HCT116 (cell line): Measurements from ENCODE around the gene TP53RK. TPM values are rescaled to one million over a fixed set of nuclear protein-coding genes. Genes with fewer than 3 reads are reported as not detected.

Source experiments
- ATAC-seq: fragments of 200-7000 bp; cut with Tn5 transposase; 2 replicates; pipeline ENCODE4 v1.9.1; 2020; ENCODE audit warnings: mild to moderate bottlenecking, moderate library complexity
- BruUV-seq: library from RNA; stranded (reverse); fragments of 400-500 nt; replicated peaks from 2 replicates; lab custom pipeline; 2021; lab: Mats Ljungman, UMichigan
- CTCF ChIA-PET: fragments of 300-600 bp; sonication (Branson Sonifier 250); formaldehyde crosslinking; loops from one replicate; lab custom pipeline; 2021; ENCODE audit warnings: antibody characterized with exemption; lab: Charles Lee
- POLR2A ChIA-PET: fragments of 300-600, 350-600 bp; sonication (Branson Sonifier 250); formaldehyde crosslinking; loops from one replicate; lab custom pipeline; 2021; ENCODE audit warnings: antibody characterized with exemption; lab: Charles Lee
- RAD21 ChIA-PET, 2 experiments: fragments of 300-600 bp; sonication (Branson Sonifier 250); formaldehyde crosslinking; loops; one replicate each; lab custom pipeline; 2023; ENCODE audit warnings: low total read pairs in 2 of 2; ENCODE audit not compliant: uncharacterized antibody in 2 of 2, unreplicated experiment in 2 of 2, low non-redundant PET in 1 of 2; lab: Charles Lee
- DNase-seq: peaks from one replicate; pipeline ENCODE4 v3.0.0-alpha.2; 2010; ENCODE audit warnings: low read depth, low spot score
- H2AFZ ChIP-seq: fragments of 200-600 bp; shearing (Covaris generic), sonication (generic); 2 replicates; pipeline ENCODE4 v1.6.1; 2017; ENCODE audit warnings: low read depth, mixed run types, mixed read lengths, antibody characterized with exemption, low read length; ENCODE audit not compliant: poor library complexity, severe bottlenecking
- H3K27ac ChIP-seq: 2 replicates; pipeline ENCODE4 v1.5.1; 2012; ENCODE audit warnings: low read depth, low read length
- H3K27me3 ChIP-seq: fragments of 200-600 bp; sonication (generic); 2 replicates; pipeline ENCODE4 v1.6.1; 2016; ENCODE audit warnings: mixed run types, low read length, mixed read lengths; ENCODE audit not compliant: insufficient read depth
- H3K36me3 ChIP-seq, 2 experiments: fragments of 200-500 bp in 1 of 2; fragments of 200-600 bp in 1 of 2; sonication (Bioruptor generic) in 1 of 2; sonication (generic) in 1 of 2; 2 replicates each; pipeline versions ENCODE4 v1.5.1 to v1.6.1; 2014 to 2016; ENCODE audit warnings: low read length in 2 of 2, inconsistent platforms in 1 of 2, mixed read lengths in 1 of 2, mixed run types in 1 of 2; ENCODE audit not compliant: insufficient read depth in 2 of 2, control insufficient read depth in 1 of 2
- H3K4me1 ChIP-seq, 2 experiments: fragments of 200-600 bp in 1 of 2; sonication (generic) in 1 of 2; 2 replicates each; pipeline versions ENCODE4 v1.5.1 to v1.6.1; 2012 to 2017; ENCODE audit warnings: low read length in 2 of 2, inconsistent platforms in 1 of 2, mild to moderate bottlenecking in 1 of 2, mixed read lengths in 1 of 2, mixed run types in 1 of 2, moderate library complexity in 1 of 2; ENCODE audit not compliant: insufficient read depth in 2 of 2, control insufficient read depth in 1 of 2
- H3K4me2 ChIP-seq: fragments of 200-600 bp; sonication (generic); 2 replicates; pipeline ENCODE4 v1.6.1; 2017; ENCODE audit warnings: mixed run types, low read length, mixed read lengths
- H3K4me3 ChIP-seq, 2 experiments: fragments of 200-600 bp in 1 of 2; sonication (generic) in 1 of 2; replicated peaks in 1 of 2; 2 replicates each; pipeline ENCODE4 v1.5.1; 2011 to 2016; ENCODE audit warnings: low read length in 2 of 2, control low read depth in 1 of 2, low read depth in 1 of 2, mild to moderate bottlenecking in 1 of 2, mixed read lengths in 1 of 2, mixed run types in 1 of 2
- H3K79me2 ChIP-seq: fragments of 200-600 bp; sonication (generic); 2 replicates; pipeline ENCODE4 v1.6.1; 2017; ENCODE audit warnings: mild to moderate bottlenecking, mixed run types, low read length, moderate library complexity, mixed read lengths; ENCODE audit not compliant: insufficient read depth
- H3K9ac ChIP-seq: fragments of 200-600 bp; sonication (generic); 2 replicates; pipeline ENCODE4 v1.6.1; 2016; ENCODE audit warnings: low read length, mixed read lengths
- H3K9me2 ChIP-seq: fragments of 200-600 bp; sonication (generic), shearing (Covaris generic); 2 replicates; pipeline ENCODE4 v1.6.1; 2017; ENCODE audit warnings: mixed run types, mild to moderate bottlenecking, moderate library complexity; ENCODE audit not compliant: insufficient read depth
- H3K9me3 ChIP-seq, 2 experiments: fragments of 200-500 bp in 1 of 2; fragments of 200-600 bp in 1 of 2; sonication (Bioruptor generic) in 1 of 2; sonication (generic) in 1 of 2; 2 replicates each; pipeline ENCODE4 v1.6.1; 2014 to 2017; ENCODE audit warnings: low read length in 2 of 2, mixed read lengths in 2 of 2, inconsistent platforms in 1 of 2, low read depth in 1 of 2, mild to moderate bottlenecking in 1 of 2, mixed run types in 1 of 2, moderate library complexity in 1 of 2; ENCODE audit not compliant: control insufficient read depth in 1 of 2, insufficient read depth in 1 of 2
- H4K20me1 ChIP-seq: fragments of 200-600 bp; sonication (generic), shearing (Covaris generic); 2 replicates; pipeline ENCODE4 v1.6.1; 2017; ENCODE audit warnings: mixed run types, mild to moderate bottlenecking, moderate library complexity; ENCODE audit not compliant: insufficient read depth
- CBX3 ChIP-seq: IDR thresholded peaks from 2 replicates; pipeline ENCODE4 v1.6.1; 2012; ENCODE audit warnings: low read depth
- EGR1 ChIP-seq: IDR thresholded peaks from 2 replicates; pipeline ENCODE4 v1.6.1; 2012; ENCODE audit warnings: low read depth
- ELF1 ChIP-seq: IDR thresholded peaks from 2 replicates; pipeline ENCODE4 v1.6.1; 2012; ENCODE audit warnings: low read depth, borderline replicate concordance
- EZH2phosphoT487 ChIP-seq: fragments of 200-600 bp; IDR thresholded peaks from 2 replicates; pipeline ENCODE4 v1.6.1; 2018; ENCODE audit warnings: antibody characterized with exemption, borderline replicate concordance
- FOSL1 ChIP-seq: IDR thresholded peaks from 2 replicates; pipeline ENCODE4 v1.6.1; 2012; ENCODE audit warnings: low read depth
- JUND ChIP-seq: IDR thresholded peaks from 2 replicates; pipeline ENCODE4 v1.6.1; 2012
- MAX ChIP-seq: IDR thresholded peaks from 2 replicates; pipeline ENCODE4 v1.6.1; 2012
- POLR2A ChIP-seq: IDR thresholded peaks from 2 replicates; pipeline ENCODE4 v1.7.0; 2011; ENCODE audit warnings: borderline replicate concordance; ENCODE audit not compliant: insufficient read depth, insufficient read length; ENCODE audit errors: extremely low read depth
- POLR2AphosphoS5 ChIP-seq: IDR thresholded peaks from 2 replicates; pipeline ENCODE4 v1.6.1; 2011; ENCODE audit warnings: mild to moderate bottlenecking, low read depth, low read length, moderate library complexity
- RAD21 ChIP-seq: IDR thresholded peaks from 2 replicates; pipeline ENCODE4 v1.6.1; 2012; ENCODE audit warnings: low read depth, mild to moderate bottlenecking
- REST ChIP-seq: IDR thresholded peaks from 2 replicates; pipeline ENCODE4 v1.6.1; 2012; ENCODE audit warnings: low read depth
- SIN3A ChIP-seq: IDR thresholded peaks from 2 replicates; pipeline ENCODE4 v1.6.1; 2012; ENCODE audit warnings: low read depth
- SP1 ChIP-seq: IDR thresholded peaks from 2 replicates; pipeline ENCODE4 v1.6.1; 2012; ENCODE audit warnings: low read depth
- SRF ChIP-seq: IDR thresholded peaks from 2 replicates; pipeline ENCODE4 v1.6.1; 2012; ENCODE audit warnings: low read depth
- TCF7L2 ChIP-seq: IDR thresholded peaks from 2 replicates; pipeline ENCODE4 v1.7.0; 2011; ENCODE audit warnings: borderline replicate concordance, inconsistent platforms; ENCODE audit not compliant: insufficient read depth, insufficient read length; ENCODE audit errors: extremely low read depth
- YY1 ChIP-seq: IDR thresholded peaks from 2 replicates; pipeline ENCODE4 v1.6.1; 2011; ENCODE audit warnings: low read length, low read depth, moderate library complexity, mild to moderate bottlenecking; ENCODE audit not compliant: insufficient replicate concordance; ENCODE audit errors: extremely low read depth
- ZBTB33 ChIP-seq: IDR thresholded peaks from 2 replicates; pipeline ENCODE4 v1.6.1; 2011; ENCODE audit warnings: mild to moderate bottlenecking, low read length, moderate library complexity; ENCODE audit not compliant: insufficient replicate concordance; ENCODE audit errors: extremely low read depth
- ZFX ChIP-seq: fragments of 450-650 bp; IDR thresholded peaks from 2 replicates; pipeline ENCODE4 v1.6.1; 2017
- intact Hi-C: fragments of 100-400 bp; cut with micrococcal nuclease; formaldehyde crosslinking; loops from 2 replicates; pipeline ENCODE4 v1.10.0; 2022
- total RNA-seq: library from RNA; stranded (reverse); gene quantifications from one replicate; pipeline ENCODE4 v1.2.1, GENCODE V29; 2021; ENCODE audit not compliant: unreplicated experiment

The TP53RK gene
- total RNA-seq, 1 experiment from 2014 or later, result 9.2 TPM

GRCh38 chr20:46657618-46658017 lies 31.6 kb downstream of the TP53RK start:
- POLR2A ChIA-PET, result no interaction called here
- Histone ChIP-seq H3K4me2 (no peak overlapping the region), H3K79me2 (no peaks in the 10 kb centered on the region), H4K20me1 (no peaks in the 10 kb centered on the region), H3K27ac (no peak overlapping the region)
- no TSS peak for BruUV-seq
- intact Hi-C loops, result no loop called here
- DNase-seq, result no peak
- TF ChIP-seq ELF1, result no peak
- no peak for TF ChIP-seq JUND
- TF ChIP-seq SRF, result no peak
- TF ChIP-seq CBX3, result no peak
- no peak for TF ChIP-seq FOSL1
- TF ChIP-seq SP1, result no peak
- TF ChIP-seq SIN3A, result no peak
- TF ChIP-seq, all 23 proteins: peak for 0
- Histone ChIP-seq H2AFZ (no peak overlapping the region), H3K27me3 (no peaks in the 10 kb centered on the region), H3K4me3 (no peak overlapping the region), H3K4me1 (no peaks in the 10 kb centered on the region), H3K9ac (no peak overlapping the region), H3K9me3 (peaks cover 0 to 8% of the 10 kb centered on the region in 2 experiments; a peak in 1 of 4 replicates), H3K36me3 (no peaks in the 10 kb centered on the region), H3K9me2 (no peaks in the 10 kb centered on the region)
- RAD21 ChIA-PET, result no interaction called here
- ATAC-seq, result no peak
- CTCF ChIA-PET, result no interaction called here

- Histone ChIP-seq H3K27me3 (no peaks in the 10 kb centered on the region), H3K36me3 (no peaks in the 10 kb centered on the region), H3K4me1 (no peaks in the 10 kb centered on the region), H4K20me1 (no peaks in the 10 kb centered on the region), H3K9ac (no peak overlapping the region), H3K4me3 (no peak overlapping the region), H3K9me2 (no peaks in the 10 kb centered on the region), H2AFZ (no peak overlapping the region), H3K4me2 (no peak overlapping the region), H3K27ac (no peak overlapping the region), H3K79me2 (no peaks in the 10 kb centered on the region), H3K9me3 (peaks cover 0 to 8% of the 10 kb centered on the region in 2 experiments; a peak in 1 of 4 replicates)
- ATAC-seq (no peak), DNase-seq (no peak)
- ChIA-PET POLR2A (no interaction called here), CTCF (no interaction called here), RAD21 (no interaction called here)
- no TSS peak for BruUV-seq
- intact Hi-C loops, result no loop called here
- TF ChIP-seq RAD21 (no peak), ELF1 (no peak), POLR2A (no peak), MAX (no peak), ZFX (no peak), REST (no peak), JUND (no peak), FOSL1 (no peak), TCF7L2 (no peak), YY1 (no peak), ZBTB33 (no peak), POLR2AphosphoS5 (no peak), EGR1 (no peak), EZH2phosphoT487 (no peak)
Observed at GRCh38 chr20:46657137-46657536, 32.1 kb downstream of the TP53RK start.
